ENCODE results near the gene DNAJB8.

Gene DNAJB8

GRCh38 chr3:128482666-128483656 is 16.3 kb upstream of the DNAJB8 start:
- no peak for DNase-seq

DNA sequence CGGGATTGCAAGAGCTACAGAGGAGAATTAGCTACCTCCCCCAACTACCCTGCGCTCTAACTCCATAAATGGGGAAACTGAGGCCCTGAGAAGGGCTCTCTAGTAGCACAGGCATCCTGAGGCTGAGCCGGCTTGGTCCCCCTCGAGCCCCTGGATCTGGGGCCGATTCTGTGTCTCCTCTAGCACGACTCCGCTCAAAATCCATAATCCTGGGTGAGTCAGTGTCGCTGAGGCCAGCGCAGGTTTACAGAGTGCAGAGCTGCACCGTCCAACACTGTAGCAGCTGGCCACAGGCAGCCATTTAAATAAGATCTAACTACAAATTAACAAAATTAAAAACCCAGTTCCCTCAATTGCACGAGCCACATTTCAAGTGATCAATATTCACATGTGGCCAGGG is 15.5 kb upstream of the DNAJB8 start:
- no peak for DNase-seq

DNA sequence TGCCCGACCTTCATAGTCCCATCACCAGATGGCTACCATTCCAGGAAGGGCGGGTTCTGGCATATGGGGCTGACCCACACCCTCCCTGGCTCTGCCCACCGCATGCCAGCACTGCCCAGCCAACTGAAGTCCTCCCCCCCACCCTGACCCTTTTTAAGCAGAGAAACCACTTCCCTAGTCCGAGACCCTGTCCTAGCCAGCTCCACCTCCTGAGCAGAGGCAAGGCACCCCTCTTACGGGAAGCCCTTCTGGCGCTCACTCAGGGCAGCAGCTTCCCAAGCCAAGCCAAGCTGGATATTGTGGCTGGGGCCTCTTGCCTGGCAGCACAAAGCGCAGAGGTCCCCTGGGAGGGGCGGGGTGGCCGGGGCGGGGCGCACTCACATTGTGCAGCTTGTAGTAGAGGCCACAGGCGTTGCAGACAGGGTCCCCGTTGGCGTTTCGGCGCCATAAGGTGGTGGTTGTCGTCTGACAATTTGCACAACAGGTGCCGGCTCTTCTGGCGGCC is 14.8 kb upstream of the DNAJB8 start:
- no peak for DNase-seq

DNA sequence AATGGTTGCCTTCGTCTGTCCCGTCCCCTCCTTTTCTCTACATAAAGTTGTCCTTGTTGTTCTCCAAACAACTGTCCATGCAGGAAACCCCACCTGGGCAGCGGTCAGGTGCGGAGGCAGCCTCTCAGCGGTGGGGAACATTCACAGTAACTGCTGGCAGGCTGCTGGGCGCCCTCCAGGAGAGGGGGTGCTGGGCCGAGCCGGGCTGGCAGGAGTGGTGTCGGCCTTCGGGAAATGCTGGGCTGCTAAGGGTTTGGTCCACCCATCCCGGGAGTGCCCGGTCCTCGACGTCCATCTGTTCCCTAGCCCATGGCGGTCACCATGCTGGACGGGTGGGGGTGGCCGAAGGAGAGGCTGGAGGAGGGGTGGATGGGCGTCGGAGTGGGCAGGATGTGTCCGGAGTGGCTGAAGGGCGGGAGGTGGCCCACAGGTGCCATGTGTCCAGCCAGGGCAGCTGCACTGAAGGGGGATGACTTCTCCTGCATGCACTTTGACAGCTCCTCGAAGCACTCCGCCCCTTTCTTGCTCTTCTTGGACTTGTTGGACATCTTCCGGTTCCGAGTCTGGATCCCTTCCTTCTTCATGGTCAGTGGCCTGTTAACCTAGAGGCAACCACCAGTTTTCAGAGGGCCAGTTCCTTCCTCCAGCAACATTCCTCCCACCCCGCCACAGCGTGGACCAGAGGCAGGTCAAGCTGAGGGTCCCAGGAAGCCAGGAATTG is 14.2 kb upstream of the DNAJB8 start:
- no peak for DNase-seq

- no peak for DNase-seq
Measured at GRCh38 chr3:128480278-128480677, 13.6 kb upstream of the DNAJB8 start.

DNA sequence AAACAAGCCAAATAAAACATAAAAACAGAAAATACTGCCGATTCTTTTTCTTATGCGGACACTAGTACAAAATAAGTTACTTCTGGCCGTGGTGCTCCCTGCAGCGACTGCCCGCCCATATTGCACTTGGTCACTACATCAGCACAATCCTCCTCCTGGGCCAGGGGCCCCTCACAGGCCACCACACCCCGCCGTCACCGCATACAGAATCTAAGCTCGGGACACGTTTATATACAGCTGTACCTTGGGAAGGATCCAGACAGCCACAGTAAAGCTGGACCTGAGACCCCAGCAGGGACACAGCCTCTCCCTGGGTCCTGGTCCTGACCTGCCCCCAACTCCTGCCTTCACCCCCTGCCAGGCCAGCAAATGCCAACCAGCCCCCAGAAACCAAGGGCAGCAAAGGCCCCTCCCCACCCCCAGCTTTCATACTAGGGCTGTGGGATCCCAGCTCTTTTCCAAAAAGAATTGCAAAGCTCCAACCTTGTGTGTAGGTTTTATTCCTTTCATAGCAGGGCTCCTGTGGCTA is 12.9 kb upstream of the DNAJB8 start:
- no peak for DNase-seq

- DNase-seq = no peak
Measured at GRCh38 chr3:128478576-128479506, 12.2 kb upstream of the DNAJB8 start.

- DNase-seq = no peak
Measured at GRCh38 chr3:128476659-128477058, 10.0 kb upstream of the DNAJB8 start.

- DNase-seq = no peak
Measured at GRCh38 chr3:128475355-128475754, 8.7 kb upstream of the DNAJB8 start.

GRCh38 chr3:128473737-128474136 is 7.0 kb upstream of the DNAJB8 start:
- DNase-seq = no peak

DNA sequence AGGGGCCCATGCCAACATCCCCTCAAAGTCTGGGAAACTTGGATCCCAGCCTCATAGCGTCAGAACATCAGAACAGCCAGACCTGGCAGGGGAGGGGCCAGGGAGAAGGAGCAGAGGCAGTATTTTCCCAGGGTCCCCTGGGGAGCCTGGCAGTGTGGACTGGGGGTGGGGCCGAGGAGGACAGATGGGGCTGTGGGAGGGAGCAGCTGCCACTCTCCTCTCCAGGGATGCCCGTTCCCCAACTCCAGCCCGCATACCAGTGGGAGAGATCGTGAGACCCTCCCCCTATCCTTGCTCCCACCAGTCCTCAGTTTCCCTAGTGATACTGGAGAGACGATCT is 6.5 kb upstream of the DNAJB8 start:
- no peak for DNase-seq

- no peak for DNase-seq
Measured at GRCh38 chr3:128472449-128473179, 5.9 kb upstream of the DNAJB8 start.

DNA sequence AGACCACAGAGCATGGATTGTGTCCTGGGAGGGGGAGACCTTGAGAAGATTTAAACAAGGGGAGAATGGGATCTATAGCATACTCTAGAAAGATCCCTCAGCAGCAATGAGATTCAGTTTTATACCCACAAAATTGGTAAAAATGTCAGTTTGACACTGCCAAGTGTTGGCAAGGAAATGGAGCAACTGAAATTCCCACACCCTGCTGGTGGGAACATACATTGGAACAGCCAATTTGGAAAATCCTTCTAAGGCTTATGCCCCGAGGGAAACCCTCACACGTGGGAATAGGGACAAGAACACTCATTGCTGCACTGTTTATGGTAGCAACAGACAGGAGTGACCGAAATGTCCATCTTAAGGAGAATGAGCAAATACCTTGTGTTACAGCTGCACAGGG is 5.0 kb upstream of the DNAJB8 start:
- DNase-seq = no peak

GRCh38 chr3:128471110-128471509 is 4.4 kb upstream of the DNAJB8 start:
- DNase-seq = no peak

DNA sequence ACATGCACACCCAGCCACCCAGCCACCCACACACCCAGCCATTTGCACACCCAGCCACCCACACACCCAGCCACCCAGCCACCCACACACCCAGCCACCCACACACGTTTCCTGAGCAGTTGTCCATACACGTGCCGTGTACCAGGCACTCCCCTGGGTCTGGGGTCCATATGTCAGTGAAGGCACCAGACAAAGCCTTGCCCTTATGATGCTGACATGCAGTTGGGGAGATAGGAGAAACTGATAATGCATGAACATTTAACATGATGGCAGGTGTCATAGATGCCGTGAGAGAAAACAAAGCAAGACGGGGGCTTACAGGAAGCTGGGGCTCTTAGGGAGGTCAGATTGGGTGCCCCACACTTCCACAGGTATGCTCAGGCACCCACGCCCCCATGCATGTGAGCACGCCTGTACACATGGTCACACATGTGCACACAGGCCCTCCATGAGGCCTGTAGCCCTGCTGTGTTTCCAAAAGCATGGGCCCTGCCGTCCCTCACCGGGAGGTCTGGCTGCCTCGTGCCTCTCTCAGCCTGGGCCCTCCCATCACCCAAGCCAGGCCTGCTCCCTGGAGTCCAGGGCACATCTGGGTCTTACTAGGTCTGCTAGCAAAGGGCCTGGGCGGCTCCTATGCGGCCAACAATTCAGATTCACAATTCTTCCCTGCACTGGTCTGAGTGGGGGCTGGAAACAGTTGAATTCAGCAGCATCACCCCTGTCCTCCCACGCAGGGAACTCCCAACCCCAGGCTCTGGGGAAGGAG is 3.6 kb upstream of the DNAJB8 start:
- DNase-seq = no peak

GRCh38 chr3:128469556-128469955 is 2.9 kb upstream of the DNAJB8 start:
- no peak for DNase-seq

- no peak for DNase-seq
Measured at GRCh38 chr3:128468791-128469527, 2.3 kb upstream of the DNAJB8 start.

- DNase-seq = no peak
Measured at GRCh38 chr3:128468285-128468790, 1.6 kb upstream of the DNAJB8 start.

GRCh38 chr3:128464702-128465101 is 2.0 kb downstream of the DNAJB8 start:
- no peak for DNase-seq

DNA sequence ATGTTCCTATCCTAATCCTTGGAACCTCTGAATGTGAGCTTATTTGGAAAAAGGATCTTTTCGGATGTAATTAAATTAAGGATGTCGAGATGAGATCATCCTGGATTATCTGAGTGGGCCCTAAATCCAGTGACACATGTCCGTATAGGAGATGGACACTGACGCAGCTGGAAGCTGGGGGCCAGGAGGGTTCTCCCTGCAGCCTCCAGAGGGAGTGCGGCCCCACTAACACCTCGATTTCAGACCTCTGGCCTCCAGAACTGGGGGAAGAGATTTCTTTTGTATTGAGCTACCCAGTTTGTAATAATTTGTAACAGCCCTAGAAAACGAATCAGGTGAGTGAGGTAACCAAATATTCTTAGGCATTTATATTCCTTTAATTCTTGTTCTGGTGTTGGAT is 2.5 kb downstream of the DNAJB8 start:
- no peak for DNase-seq
